ENCODE measurements around the gene RPP40. TPM values are rescaled to one million over a fixed set of nuclear protein-coding genes. Genes with fewer than 3 reads are reported as not detected.
"Not testable (repeated sequence)": the region's sequence is repeated elsewhere in the genome, so short reads cannot be mapped to it uniquely, and the experiment has no call there.

RPP40 gene
- total RNA-seq, 1 experiment from 2014 or later = 11.6 TPM

- Mint-ChIP-seq H3K36me3 (ENCODE audit: insufficient read depth, unreplicated experiment) (no peaks in the 10 kb centered on the region), H3K4me3 (ENCODE audit: unreplicated experiment) (no peak overlapping the region), H3K9me3 (ENCODE audit: unreplicated experiment) (no peaks in the 10 kb centered on the region), H3K27ac (ENCODE audit: unreplicated experiment) (no peak overlapping the region), H3K27me3 (ENCODE audit: insufficient read depth, unreplicated experiment) (no peaks in the 10 kb centered on the region), H3K4me1 (ENCODE audit: low read depth, unreplicated experiment) (no peaks in the 10 kb centered on the region)
- Histone ChIP-seq H3K36me3 (ENCODE audit: control insufficient read depth, insufficient read depth, low read length) (no peaks in the 10 kb centered on the region; the same call in 1 of the 2 replicates), H3K27me3 (replicated peaks; ENCODE audit: control insufficient read depth, insufficient read depth, low read length) (no peaks in the 10 kb centered on the region), H3K9me3 (no peaks in the 10 kb centered on the region), H3K4me3 (ENCODE audit: low read depth, low read length) (no peak overlapping the region), H3K4me1 (no peaks in the 10 kb centered on the region)
- ChIA-PET POLR2A (interaction anchor here (0.7 kb wide), 1 partner anchor 24 kb away, joined by 3 read pairs; no protein-coding TSS in a partner anchor), CTCF (no interaction called here)
- DNase-seq = no peak
- no TSS peak for BruUV-seq (replicated peaks)
- intact Hi-C loops (cut with micrococcal nuclease; ENCODE audit: unreplicated experiment) = no loop called here
- TF ChIP-seq CTCF (IDR thresholded peaks at IDR 0.05; ENCODE audit: insufficient read depth in 1 of 2, low read depth in 1 of 2, low read length in 1 of 2, severe bottlenecking in 1 of 2, unreplicated experiment in 1 of 2) = no peak
Observed at GRCh38 chr6:5006222-5006621, 2.4 kb upstream of the RPP40 start.

- intact Hi-C loops (cut with micrococcal nuclease; ENCODE audit: unreplicated experiment) = not testable (repeated sequence)
Observed at GRCh38 chr6:5005038-5005433, 1.2 kb upstream of the RPP40 start.

GRCh38 chr6:5004373-5005037, 668 bp upstream of the RPP40 start:
- Mint-ChIP-seq H3K4me3 (ENCODE audit: unreplicated experiment) (peak overlapping the region; percentile 93), H3K9me3 (ENCODE audit: unreplicated experiment) (no peaks in the 10 kb centered on the region), H3K27me3 (ENCODE audit: insufficient read depth, unreplicated experiment) (no peaks in the 10 kb centered on the region), H3K4me1 (ENCODE audit: low read depth, unreplicated experiment) (no peaks in the 10 kb centered on the region), H3K36me3 (ENCODE audit: insufficient read depth, unreplicated experiment) (no peaks in the 10 kb centered on the region), H3K27ac (ENCODE audit: unreplicated experiment) (peak overlapping the region; percentile 89)
- intact Hi-C loops (cut with micrococcal nuclease; ENCODE audit: unreplicated experiment) = no loop called here
- no peak for TF ChIP-seq CTCF (IDR thresholded peaks at IDR 0.05; ENCODE audit: insufficient read depth in 1 of 2, low read depth in 1 of 2, low read length in 1 of 2, severe bottlenecking in 1 of 2, unreplicated experiment in 1 of 2)
- Histone ChIP-seq H3K4me1 (no peaks in the 10 kb centered on the region), H3K9me3 (no peaks in the 10 kb centered on the region), H3K27me3 (replicated peaks; ENCODE audit: control insufficient read depth, insufficient read depth, low read length) (no peaks in the 10 kb centered on the region), H3K4me3 (ENCODE audit: low read depth, low read length) (peak overlapping the region; percentile 53), H3K36me3 (ENCODE audit: control insufficient read depth, insufficient read depth, low read length) (no peaks in the 10 kb centered on the region; the same call in 1 of the 2 replicates)
- DNase-seq = no peak
- CTCF ChIA-PET = interaction anchor here (0.6 to 0.7 kb wide), 2 partner anchors 16 to 461 kb away, joined by 3 to 6 read pairs; no protein-coding TSS in a partner anchor
- TSS peak; percentile 47 for BruUV-seq (replicated peaks)
- POLR2A ChIA-PET = interaction anchor here (0.5 kb wide), 1 partner anchor 62 kb away, joined by 3 read pairs; no protein-coding TSS in a partner anchor

More at GRCh38 chr6:5005038-5005433, 1.2 kb upstream of the RPP40 start:
- H3K36me3 ChIP-seq (ENCODE audit: control insufficient read depth, insufficient read depth, low read length); H3K27me3 ChIP-seq (replicated peaks; ENCODE audit: control insufficient read depth, insufficient read depth, low read length); H3K4me1 ChIP-seq; CTCF ChIA-PET; H3K9me3 Mint-ChIP-seq (ENCODE audit: unreplicated experiment); POLR2A ChIA-PET; DNase-seq; H3K36me3 Mint-ChIP-seq (ENCODE audit: insufficient read depth, unreplicated experiment); H3K4me3 ChIP-seq (ENCODE audit: low read depth, low read length); H3K4me1 Mint-ChIP-seq (ENCODE audit: low read depth, unreplicated experiment); H3K27ac Mint-ChIP-seq (ENCODE audit: unreplicated experiment); H3K9me3 ChIP-seq; BruUV-seq (replicated peaks); H3K27me3 Mint-ChIP-seq (ENCODE audit: insufficient read depth, unreplicated experiment): not testable (repeated sequence)
- peak overlapping the region; percentile 93 for H3K4me3 Mint-ChIP-seq (ENCODE audit: unreplicated experiment)
